Measurements from ENCODE around the gene ZNF439.
"Not testable (repeated sequence)": the region's sequence is repeated elsewhere in the genome, so short reads cannot be mapped to it uniquely, and the experiment has no call there.

ZNF439 gene

GRCh38 chr19:11848594-11849469 is at the start of gene ZNF439:
Gene ZNF439, plus strand, starts transcription at chr19:11848726. Its CDS starts 142 bp downstream, at chr19:11848868.
- DNase-seq, result peak; percentile 93

- no peak for DNase-seq
Observed at GRCh38 chr19:11806354-11807098, 42.0 kb upstream of the ZNF439 start.

DNA sequence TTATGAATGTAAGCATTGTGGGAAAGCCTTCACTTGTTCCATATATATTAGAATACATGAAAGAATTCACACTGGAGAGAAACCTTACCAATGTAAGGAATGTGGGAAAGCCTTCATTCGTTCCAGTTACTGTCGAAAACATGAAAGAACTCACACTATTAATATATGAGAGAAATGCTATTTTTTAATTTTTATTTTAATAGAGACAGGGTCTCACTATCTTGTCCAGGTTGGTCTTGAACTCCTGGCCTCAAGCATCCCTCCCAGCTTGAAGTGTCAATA is 41.5 kb upstream of the ZNF439 start:
- DNase-seq, result no peak

DNA sequence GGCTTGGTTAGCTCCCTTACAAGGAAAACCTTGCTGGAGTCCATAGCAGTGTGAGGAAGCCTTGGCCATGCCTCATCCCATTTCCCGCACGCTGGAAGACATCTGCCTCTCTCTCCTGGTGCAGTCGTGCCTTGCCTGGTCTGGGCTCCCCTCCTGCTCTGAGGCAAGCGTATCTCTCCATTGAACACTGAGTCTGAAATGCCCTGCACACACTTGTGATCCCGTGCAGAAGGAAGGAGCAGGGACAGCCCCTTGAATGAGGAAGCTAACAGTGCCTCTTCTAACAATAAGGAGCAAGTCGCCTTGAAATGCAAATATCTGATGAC is 34.9 kb upstream of the ZNF439 start:
- no peak for DNase-seq

DNA sequence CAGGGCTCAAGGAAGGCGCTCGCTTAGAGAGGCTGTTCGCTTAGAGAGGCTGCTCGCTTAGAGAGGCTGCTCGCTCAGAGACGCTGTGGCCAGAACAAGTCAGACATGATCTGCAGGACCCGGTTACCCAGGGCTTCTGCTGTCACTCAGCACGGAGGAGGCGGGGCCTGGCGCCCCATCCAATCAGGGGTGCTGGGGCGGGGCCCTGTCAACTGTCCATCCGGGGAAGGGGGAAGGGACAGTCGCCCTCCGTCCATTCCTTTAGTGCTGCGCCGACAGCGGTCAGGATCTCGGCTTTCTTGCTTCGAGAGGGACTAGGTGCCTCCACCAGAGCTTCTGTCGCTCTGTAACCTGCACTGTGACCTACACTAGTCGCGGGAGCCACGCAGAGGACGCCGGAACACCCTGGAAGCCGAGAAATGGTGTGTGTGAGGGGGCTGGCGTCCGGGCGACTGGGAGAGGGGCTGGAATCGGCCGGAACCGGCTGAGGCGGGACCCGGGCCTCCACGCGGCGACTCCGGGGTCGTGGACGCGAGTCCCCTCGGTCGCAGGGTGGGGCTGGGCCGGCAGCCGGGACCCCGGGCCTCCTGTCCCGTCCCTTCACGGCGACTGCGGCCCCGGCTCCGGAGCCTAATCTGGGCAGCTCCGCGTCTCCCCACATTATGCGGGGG is 34.4 kb upstream of the ZNF439 start, which contains the start of gene ZNF440:
Gene ZNF440 (plus strand): TSS at position 245 of the 671 bp plus-strand sequence. CDS start 175 bp downstream, at position 420.
- DNase-seq, result peak; percentile 97

DNA sequence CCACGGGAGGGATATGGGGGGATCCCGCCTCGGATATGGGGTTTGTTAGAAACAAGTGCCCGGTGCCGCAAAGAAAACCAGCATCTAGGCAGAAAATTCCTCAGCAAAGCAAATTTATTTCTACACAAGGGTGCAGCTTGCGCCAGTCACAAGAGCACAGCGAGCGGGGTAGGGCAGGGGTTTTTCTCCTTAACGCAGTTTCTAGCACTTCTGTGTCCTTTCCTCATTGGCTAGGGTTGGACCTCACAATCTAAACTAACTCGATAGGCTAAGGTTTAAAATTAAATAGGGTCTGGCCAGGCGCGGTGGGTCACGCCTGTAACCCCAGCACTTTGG is 33.9 kb upstream of the ZNF439 start:
- DNase-seq, result peak; percentile 69

DNA sequence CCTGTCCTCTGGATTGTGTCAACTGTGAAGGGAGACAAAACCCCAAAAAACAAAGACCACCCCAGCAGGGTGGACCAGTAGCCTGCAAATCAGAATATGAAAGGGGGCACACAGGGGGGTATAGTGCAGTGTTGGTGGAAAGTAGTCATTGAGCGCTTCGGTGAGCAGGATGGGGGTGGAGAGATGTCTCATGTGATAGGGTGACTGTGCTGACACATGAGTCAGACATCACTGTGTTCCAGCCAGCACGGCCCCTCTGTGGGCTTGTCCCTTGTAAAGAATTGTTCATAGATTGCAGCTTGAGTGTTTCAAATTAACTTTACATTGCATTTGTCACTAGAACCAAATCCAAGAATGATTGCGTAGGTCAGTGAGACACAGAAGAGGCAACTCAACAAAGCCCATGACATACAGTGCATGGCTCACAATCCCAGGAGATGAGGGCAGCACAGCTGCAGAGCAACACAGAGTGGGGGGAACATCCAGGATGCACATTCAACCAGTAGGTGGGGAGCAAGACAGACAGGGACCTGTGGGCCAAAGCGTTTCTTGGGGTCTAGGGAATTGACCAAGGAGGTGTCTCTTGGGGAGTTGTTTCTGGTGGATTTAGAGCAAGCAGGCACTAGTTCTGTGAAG is 26.9 kb upstream of the ZNF439 start:
- no peak for DNase-seq

DNA sequence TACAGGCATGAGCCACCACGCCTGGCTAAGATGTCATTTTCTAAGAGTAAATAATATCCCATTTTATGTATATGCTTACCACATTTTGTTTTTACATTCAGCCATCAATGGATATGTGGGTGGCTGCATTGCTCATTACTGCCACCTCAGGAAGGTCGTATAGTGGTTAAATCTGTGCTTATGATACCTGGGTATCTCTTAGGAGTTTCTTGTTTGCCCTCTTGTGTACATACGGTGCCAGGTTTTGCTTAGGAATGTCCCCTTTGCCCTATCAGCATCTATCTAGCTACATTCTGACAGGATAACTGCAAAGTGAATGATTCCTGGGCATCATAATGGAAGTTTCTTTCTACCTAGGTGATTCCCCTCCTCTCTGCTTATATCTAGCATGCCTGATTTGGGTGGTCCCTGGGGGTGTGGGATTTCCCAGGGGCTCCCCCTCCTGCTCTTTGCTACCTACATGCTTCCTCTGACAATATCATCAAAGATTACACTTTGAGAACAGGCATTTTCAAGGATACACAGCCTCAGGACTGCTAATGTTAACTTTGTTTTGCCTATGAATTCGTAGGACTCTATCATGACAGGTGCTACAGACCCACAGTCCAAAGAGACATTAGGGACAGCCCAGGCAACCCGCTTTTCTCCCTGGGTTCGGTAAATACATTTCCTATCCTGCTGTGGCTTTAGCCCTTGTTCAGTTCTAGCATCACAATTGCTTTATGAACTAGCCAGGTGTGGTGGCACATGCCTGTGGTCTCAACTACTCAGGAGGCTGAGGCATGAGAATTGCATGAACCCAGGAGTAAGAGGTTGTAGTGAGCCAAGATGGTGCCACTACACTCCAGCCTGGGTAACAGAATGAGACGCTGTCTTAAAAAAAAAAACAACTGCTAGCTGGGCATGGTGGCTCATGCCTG is 19.3 kb upstream of the ZNF439 start:
- DNase-seq, result not testable (repeated sequence)

DNA sequence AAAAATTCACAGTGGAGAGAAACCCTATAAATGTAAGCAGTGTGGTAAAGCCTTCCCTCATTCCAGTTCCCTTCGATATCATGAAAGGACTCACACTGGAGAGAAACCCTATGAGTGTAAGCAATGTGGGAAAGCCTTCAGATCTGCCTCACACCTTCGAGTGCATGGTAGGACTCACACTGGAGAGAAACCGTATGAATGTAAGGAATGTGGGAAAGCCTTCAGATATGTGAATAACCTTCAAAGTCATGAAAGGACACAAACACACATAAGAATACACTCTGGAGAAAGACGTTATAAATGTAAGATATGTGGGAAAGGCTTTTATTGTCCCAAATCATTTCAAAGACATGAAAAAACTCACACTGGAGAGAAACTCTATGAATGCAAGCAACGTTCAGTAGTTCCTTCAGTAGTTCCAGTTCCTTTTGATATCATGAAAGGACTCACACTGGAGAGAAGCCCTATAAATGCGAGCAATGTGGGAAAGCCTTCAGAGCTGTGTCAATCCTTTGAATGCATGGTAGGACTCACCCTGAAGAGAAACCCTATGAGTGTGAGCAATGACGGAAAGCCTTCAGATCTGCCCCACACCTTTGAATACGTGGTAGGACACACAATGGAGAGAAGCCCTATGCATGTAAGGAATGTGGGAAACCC is 16.1 kb upstream of the ZNF439 start:
- DNase-seq, result no peak

- no peak for DNase-seq
Observed at GRCh38 chr19:11833541-11833940, 15.0 kb upstream of the ZNF439 start.

DNA sequence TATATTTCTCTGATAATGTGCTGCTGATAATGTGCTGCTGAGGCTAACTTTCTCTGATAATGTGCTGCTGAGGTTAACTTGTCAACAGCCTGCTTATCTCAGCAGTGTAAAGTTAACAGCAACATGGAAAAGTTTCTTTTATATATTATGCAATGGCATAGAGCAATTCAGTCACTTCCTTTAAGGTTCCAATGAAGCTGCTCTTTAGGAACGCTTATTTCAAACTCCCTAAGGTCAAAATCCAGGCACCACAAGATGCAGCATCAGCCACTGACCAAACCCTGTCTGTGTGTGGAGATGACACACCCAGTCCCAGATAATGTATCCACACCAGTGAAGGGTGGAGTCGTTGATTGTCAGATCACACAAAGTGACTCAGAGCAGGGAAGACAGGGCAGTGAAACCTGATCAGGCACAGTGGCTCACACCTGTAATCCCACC is 12.9 kb upstream of the ZNF439 start:
- DNase-seq, result peak; percentile 43

DNA sequence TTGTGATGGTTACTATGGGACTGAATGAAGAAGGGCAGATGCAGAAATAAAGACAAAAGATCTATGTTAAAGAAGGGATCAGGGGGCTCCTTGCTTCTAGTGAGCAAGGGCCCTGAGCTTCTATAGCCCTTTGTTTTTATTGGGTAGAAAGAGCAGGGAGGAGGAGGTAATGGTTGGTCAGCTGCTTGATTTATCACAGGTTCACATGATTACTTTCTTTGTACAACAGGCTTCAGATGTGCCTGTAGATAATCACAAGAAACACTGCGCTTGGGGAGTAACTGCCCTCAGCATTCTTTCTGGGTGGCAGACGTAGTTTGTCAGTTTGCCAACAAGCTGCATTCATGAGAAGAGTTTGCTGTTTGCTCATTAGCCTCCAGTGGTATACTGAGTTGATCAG is 4.8 kb upstream of the ZNF439 start:
- peak; percentile 45 for DNase-seq

DNA sequence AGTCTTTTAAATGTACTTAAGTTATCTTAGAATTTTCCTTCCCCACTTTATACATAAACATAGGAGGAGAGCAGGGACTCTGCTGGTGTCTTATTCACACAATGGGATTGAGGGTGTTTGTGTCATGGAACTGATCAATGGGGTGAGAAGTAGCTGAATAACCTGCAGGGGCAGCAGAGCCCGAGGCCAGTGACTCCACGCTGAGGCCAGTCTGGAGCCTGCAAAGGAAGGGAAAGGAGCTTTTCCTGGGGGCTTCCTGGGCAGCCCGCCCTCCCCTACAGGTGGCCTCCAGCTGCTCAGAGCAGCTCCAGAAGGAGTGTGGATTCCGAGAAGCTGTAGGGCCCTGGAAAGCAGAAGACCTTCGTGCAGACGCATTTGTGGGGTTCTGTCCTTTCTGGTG is 911 bp upstream of the ZNF439 start:
- DNase-seq, result not testable (repeated sequence)

DNA sequence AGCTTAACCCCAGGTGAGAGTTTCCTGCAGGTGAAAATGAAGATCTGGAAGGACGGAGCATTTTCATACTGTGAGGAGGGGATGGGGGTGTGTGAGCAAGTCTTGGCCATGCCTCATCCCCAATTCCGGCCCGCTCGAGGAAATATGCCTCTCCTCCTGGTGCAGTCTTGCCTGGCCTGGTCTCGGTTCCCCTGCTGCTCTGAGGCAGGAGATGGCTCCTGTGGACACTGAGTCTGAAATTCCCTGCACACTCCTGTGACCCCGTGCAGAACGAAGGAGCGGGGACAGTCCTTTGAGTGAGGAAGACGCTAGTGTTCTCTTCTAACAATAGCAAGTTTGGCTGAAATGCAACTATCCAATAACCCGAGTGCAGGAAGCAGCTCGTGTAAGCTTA is 329 bp upstream of the ZNF439 start:
- DNase-seq, result no peak

DNA sequence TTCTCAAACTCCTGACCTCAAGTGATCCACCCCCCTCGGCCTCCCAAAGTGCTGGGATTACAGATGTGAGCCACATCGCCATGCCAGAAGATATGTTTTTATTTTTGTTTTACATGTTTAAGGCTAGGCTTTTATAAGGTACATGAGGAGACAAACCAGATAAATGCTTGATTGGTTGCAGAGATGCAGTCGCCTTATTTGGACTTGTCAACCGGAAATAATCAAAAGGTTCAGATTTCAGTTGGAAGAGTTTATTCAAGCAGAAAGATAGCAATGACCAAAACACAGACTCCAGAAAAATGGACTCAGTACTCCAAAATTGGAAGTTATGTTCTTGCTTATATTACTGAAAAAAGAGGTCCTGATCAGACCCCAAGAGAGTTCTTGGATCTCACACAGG is 1.8 kb downstream of the ZNF439 start:
- DNase-seq, result not testable (repeated sequence)

DNA sequence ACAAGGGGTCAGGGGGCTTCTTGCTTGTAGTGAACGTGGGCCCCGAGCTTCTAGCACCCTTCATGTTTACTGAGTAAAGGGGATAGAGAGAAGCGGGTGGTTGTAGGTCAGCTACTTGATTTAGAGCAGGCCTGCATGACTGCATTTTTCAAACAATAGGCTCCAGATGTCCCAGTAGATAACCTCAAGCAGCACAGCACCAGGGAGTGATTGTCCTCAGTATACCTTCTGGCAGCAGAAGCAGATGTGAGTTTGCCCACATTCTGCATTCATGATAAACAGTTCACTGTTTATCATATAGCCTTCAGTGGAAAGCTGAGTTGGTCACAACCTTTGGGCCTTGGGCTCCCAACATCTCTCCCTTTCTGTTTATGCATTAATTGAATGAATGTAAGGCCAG is 4.8 kb downstream of the ZNF439 start:
- no peak for DNase-seq

DNA sequence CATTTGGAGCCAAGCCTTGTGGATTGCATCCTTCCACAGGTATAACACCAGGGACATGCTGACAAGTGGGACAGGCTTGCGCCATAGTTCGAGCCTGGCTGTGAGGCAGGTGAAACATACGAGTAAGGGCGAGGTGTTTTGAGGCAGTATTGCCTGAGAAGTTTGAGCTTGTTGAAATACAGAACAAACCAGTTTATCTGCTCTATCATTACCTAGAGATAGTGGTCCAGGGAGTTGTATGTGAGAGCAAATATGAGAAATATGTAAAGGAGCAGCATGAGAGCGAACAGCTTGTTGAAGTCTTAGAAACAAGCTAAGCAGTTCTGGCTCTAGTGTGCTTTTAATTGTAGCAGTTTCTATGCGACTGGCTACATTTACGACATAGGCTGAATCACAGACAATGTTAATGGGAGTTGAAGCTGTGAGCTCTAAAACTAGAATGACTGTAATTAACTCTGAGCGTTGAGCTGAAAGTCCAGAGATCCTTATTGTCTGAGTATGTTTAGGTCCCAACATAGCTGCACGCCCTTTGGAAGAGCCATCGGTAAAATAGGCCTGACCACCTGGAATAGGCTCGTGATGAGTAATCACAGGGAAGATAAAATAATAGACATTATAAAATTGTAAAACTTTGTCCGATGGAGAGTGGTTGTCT is 8.2 kb downstream of the ZNF439 start:
- DNase-seq, result no peak

DNA sequence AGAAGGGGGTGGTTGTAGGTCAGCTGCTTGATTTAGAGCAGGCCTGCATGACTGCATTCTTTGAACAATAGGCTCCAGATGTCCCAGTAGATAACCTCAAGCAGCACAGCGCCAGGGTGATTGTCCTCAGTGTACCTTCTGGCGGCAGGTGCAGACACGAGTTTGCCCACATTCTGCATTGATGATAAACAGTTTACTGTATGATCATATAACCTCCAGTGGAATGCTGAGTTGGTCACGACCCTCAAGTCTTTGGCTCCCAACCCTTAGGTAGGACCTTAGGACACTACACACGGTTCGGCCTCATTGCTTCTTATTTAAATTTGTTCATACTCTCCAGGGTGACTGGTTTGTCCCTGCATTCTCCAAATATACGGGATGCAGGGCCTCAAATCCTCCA is 12.2 kb downstream of the ZNF439 start:
- no peak for DNase-seq

DNA sequence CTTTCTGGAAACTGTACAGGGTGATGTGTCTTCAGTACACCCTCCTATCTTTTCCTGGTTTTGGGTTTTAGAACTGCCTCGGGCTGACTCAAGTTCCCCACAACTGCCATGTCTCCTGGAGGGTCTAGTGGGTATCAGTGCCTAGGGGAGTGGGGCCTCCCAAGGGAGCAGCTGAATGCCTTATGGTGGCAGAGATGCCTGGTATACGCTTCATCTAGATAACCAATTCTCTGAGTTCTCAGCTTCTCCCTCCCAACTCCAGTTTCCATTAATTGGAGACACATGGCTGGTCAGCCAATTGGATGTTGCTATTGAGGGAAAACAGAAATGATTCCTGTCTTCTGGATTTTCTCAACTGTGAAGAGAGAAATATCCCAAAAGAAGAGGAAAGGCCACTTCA is 12.8 kb downstream of the ZNF439 start:
- no peak for DNase-seq

GRCh38 chr19:11867766-11868165 is 19.2 kb downstream of the ZNF439 start:
- not testable (repeated sequence) for DNase-seq

DNA sequence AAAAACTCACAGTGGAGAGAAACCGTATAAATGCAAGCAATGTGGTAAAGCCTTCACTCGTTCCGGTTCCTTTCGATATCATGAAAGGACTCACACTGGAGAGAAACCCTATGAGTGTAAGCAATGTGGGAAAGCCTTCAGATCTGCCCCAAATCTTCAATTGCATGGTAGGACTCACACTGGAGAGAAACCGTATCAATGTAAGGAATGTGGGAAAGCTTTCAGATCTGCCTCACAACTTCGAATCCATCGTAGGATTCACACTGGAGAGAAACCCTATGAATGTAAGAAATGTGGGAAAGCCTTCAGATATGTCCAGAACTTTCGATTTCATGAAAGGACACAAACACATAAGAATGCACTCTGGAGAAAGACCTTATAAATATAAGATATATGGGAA is 19.7 kb downstream of the ZNF439 start:
- no peak for DNase-seq

Measured in hematopoietic multipotent progenitor cell treated with erythropoietin and hydrocortisone succinate and interleukin-3 and kit ligand, for 4 days (in vitro differentiated cells).